Fibroblast of the aortic adventitia (primary cell): ENCODE measurements around the gene SAC3D1. TPM values are rescaled to one million over a fixed set of nuclear protein-coding genes. Genes with fewer than 3 reads are reported as not detected.

Experiments
- DNase-seq: peaks from one replicate; pipeline ENCODE4 v3.0.0-alpha.2; 2010; ENCODE audit warnings: low read depth
- H3K4me3 ChIP-seq: 2 replicates; pipeline ENCODE4 v1.5.1; 2011; ENCODE audit warnings: low read depth, mild to moderate bottlenecking, control low read depth, low read length, moderate library complexity
- small RNA-seq: library from RNA; depleted of rRNA; stranded (forward); fragments of <200 nt; gene quantifications from one replicate; pipeline ENCODE3, GENCODE V24; 2012
- total RNA-seq: library from RNA; depleted of rRNA; stranded (reverse); fragments of >200 nt; gene quantifications from 2 replicates; pipeline ENCODE4 v1.2.3, GENCODE V29; 2012; ENCODE audit warnings: low replicate concordance
- TF ChIP-seq, protein P1 (sequence below): IDR thresholded peaks from 2 replicates; pipeline ENCODE4 v1.5.1; 2011; ENCODE audit warnings: mild to moderate bottlenecking, low read length, control low read depth, inconsistent platforms; ENCODE audit not compliant: insufficient read depth

The SAC3D1 gene
- total RNA-seq, 1 donor, result 13.0 TPM

DNA sequence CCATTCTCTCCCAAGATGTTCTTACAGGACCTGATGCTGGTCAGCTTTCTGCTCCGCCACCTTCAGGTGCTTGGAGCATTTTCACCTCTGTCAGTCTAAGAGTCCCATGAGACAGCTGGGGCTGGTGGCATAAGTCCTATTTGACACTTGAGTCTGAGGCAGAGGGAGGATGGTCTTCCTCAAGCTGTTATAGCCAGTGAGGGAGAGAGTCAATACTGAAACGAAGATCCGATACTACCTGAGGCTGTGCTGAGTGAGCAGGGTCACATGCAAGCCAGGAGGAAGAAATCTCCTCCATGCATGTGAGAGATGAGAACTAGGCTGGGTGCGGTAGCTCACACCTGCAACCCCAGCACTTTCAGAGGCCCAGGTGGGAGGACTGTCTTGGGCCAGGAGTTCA, 48.6 kb downstream of the SAC3D1 start:
- H3K4me3 ChIP-seq, result no peak overlapping the region
- TF ChIP-seq, protein P1, sequence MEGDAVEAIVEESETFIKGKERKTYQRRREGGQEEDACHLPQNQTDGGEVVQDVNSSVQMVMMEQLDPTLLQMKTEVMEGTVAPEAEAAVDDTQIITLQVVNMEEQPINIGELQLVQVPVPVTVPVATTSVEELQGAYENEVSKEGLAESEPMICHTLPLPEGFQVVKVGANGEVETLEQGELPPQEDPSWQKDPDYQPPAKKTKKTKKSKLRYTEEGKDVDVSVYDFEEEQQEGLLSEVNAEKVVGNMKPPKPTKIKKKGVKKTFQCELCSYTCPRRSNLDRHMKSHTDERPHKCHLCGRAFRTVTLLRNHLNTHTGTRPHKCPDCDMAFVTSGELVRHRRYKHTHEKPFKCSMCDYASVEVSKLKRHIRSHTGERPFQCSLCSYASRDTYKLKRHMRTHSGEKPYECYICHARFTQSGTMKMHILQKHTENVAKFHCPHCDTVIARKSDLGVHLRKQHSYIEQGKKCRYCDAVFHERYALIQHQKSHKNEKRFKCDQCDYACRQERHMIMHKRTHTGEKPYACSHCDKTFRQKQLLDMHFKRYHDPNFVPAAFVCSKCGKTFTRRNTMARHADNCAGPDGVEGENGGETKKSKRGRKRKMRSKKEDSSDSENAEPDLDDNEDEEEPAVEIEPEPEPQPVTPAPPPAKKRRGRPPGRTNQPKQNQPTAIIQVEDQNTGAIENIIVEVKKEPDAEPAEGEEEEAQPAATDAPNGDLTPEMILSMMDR, result no peak
- no peak for DNase-seq

DNA sequence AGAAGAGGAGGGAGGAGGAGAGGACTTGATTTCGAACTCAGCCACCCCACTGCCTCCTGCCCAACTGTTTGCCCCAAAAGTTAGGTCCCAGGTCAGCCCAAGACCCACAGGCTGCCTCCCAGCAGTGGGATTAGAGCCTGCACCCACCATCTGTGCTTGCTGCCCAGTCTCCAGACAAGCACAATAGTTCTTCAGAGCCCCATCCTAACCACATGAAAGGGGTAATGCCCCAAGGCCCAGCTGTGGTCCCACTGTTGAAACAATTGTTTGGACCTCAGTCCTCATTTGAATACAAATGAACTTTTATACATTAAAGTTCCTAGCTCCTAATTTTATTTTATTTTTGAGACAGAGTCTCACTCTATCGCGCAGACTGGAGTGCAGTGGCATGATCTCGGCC, 49.6 kb downstream of the SAC3D1 start:
- H3K4me3 ChIP-seq, result no peak overlapping the region
- TF ChIP-seq, protein P1, result no peak
- DNase-seq, result no peak

Small RNA genes lying within 50 kb of the gene (small RNA-seq; reads per million reads assigned to genes)
- gene MIR6879, result not detected
- gene SNX15, result 0.45 reads per million

Other genes starting within 250 kb of the SAC3D1 start
- gene MAP4K2, start 238.0 kb upstream of the SAC3D1 start, total RNA-seq, result 9.6 and 11.4 TPM in 2 replicates
- 6.2 and 15.9 TPM in 2 replicates for gene MEN1, start 230.7 kb upstream of the SAC3D1 start, total RNA-seq
- 0.08 and 0.09 TPM in 2 replicates for gene CDC42BPG, start 196.6 kb upstream of the SAC3D1 start, total RNA-seq
- gene EHD1, start 162.6 kb upstream of the SAC3D1 start, total RNA-seq, result 68.1 and 113 TPM in 2 replicates
- 18.2 and 18.8 TPM in 2 replicates for gene ATG2A, start 124.0 kb upstream of the SAC3D1 start, total RNA-seq
- 7.9 and 9.3 TPM in 2 replicates for gene PPP2R5B, start 116.5 kb upstream of the SAC3D1 start, total RNA-seq
- not detected in 2 replicates for gene GPHA2, start 105.3 kb upstream of the SAC3D1 start, total RNA-seq
- gene MAJIN, start 69.1 kb upstream of the SAC3D1 start, total RNA-seq, result not detected in 2 replicates
- gene BATF2, start 44.2 kb upstream of the SAC3D1 start, total RNA-seq, result 0.25 and 0.45 TPM in 2 replicates
- gene ARL2, start 27.1 kb upstream of the SAC3D1 start, total RNA-seq, result 14.9 and 97.9 TPM in 2 replicates
- 11.1 and 17.4 TPM in 2 replicates for gene SNX15, start 13.8 kb upstream of the SAC3D1 start, total RNA-seq
- gene NAALADL1, start 17.3 kb downstream of the SAC3D1 start, total RNA-seq, result 9.7 and 11.5 TPM in 2 replicates
- gene CDCA5, start 42.8 kb downstream of the SAC3D1 start, total RNA-seq, result 2.5 and 19.3 TPM in 2 replicates
- 9.6 and 42.5 TPM in 2 replicates for gene ZFPL1, start 43.0 kb downstream of the SAC3D1 start, total RNA-seq
- 211 and 336 TPM in 2 replicates for gene VPS51, start 55.0 kb downstream of the SAC3D1 start, total RNA-seq
- gene TM7SF2, start 70.7 kb downstream of the SAC3D1 start, total RNA-seq, result 9.2 and 10.0 TPM in 2 replicates
- 9.9 and 30.4 TPM in 2 replicates for gene ZNHIT2, start 76.5 kb downstream of the SAC3D1 start, total RNA-seq
- 239 and 640 TPM in 2 replicates for gene FAU, start 80.9 kb downstream of the SAC3D1 start, total RNA-seq
- 24.2 and 34.7 TPM in 2 replicates for gene MRPL49, start 81.1 kb downstream of the SAC3D1 start, total RNA-seq
- gene SYVN1, start 93.3 kb downstream of the SAC3D1 start, total RNA-seq, result 10.4 and 24.3 TPM in 2 replicates
- not detected in 2 replicates for gene SPDYC, start 129.0 kb downstream of the SAC3D1 start, total RNA-seq
- gene CAPN1, start 140.7 kb downstream of the SAC3D1 start, total RNA-seq, result 43.2 and 164 TPM in 2 replicates
- 8.7 and 32.4 TPM in 2 replicates for gene POLA2, start 220.8 kb downstream of the SAC3D1 start, total RNA-seq